Vagina (tissue), 2 donors: ENCODE data around the gene CALN1.

Experiments
- CTCF ChIP-seq, 3 experiments: fragments of 450-650 bp in 2 of 3; fragments of 200-600 bp in 1 of 3; sonication (generic) in 1 of 3; IDR thresholded peaks; one replicate each; pipeline ENCODE4 v1.5.1; 2017 to 2019; ENCODE audit warnings: antibody characterized with exemption in 3 of 3, mild to moderate bottlenecking in 2 of 3, moderate library complexity in 2 of 3
- POLR2A ChIP-seq, 2 donors: fragments of 450-650 bp; IDR thresholded peaks; one replicate each; pipeline ENCODE4 v1.6.1; 2017; ENCODE audit warnings: antibody characterized with exemption in 2 of 2, mild to moderate bottlenecking in 2 of 2, moderate library complexity in 2 of 2
- POLR2AphosphoS5 ChIP-seq, 2 donors: sonication (generic); formaldehyde crosslinking; IDR thresholded peaks; one replicate each; pipeline ENCODE4 v1.9.0; 2017; ENCODE audit warnings: antibody characterized with exemption in 2 of 2, mild to moderate bottlenecking in 2 of 2, low read depth in 1 of 2; ENCODE audit not compliant: insufficient read depth in 1 of 2

- peak; percentile 64 to 78 (median 74) for TF ChIP-seq CTCF (IDR thresholded peaks at IDR 0.05)
- no peak for TF ChIP-seq POLR2A (IDR thresholded peaks at IDR 0.05)
- TF ChIP-seq POLR2AphosphoS5 (IDR thresholded peaks at IDR 0.05; ENCODE audit: insufficient read depth in 1 of 2, low read depth in 1 of 2) = no peak
Measured at GRCh38 chr7:71735961-71736556, 676.1 kb downstream of the CALN1 start.
